ENCODE data around the gene SLC6A12. TPM values are rescaled to one million over a fixed set of nuclear protein-coding genes. Genes with fewer than 3 reads are reported as not detected.

SLC6A12 gene
- total RNA-seq, 1 experiment from 2014 or later = not detected

GRCh38 chr12:182381-182892, 31.5 kb downstream of the SLC6A12 start:
- POLR2A ChIA-PET (ENCODE audit: unreplicated experiment) = no interaction called here

GRCh38 chr12:181921-182320, 32.0 kb downstream of the SLC6A12 start:
- 0 out of 2 replicates have a peak overlapping the region, but pooled peaks have one; percentile 18 for H2AFZ ChIP-seq (ENCODE audit: low read length)
- no peaks in the 10 kb centered on the region for H3K27me3 ChIP-seq (ENCODE audit: low read length)
- no TSS peak for BruUV-seq (replicated peaks)
- H3K36me3 ChIP-seq (ENCODE audit: low read depth, low read length) = no peaks in the 10 kb centered on the region
- peak overlapping the region; percentile 26 for H3K4me2 ChIP-seq (ENCODE audit: low read length)
- peak overlapping the region; percentile 92 for H3K27ac ChIP-seq (ENCODE audit: low read length)
- peak overlapping the region; percentile 78 for H3K9ac ChIP-seq (ENCODE audit: low read length)
- no peaks in the 10 kb centered on the region for H3K9me2 ChIP-seq (replicated peaks; ENCODE audit: low read length)
- H3F3A ChIP-seq (ENCODE audit: low read length, unreplicated experiment) = peaks cover 4% of the 10 kb centered on the region
- CTCF ChIA-PET = no interaction called here
- TF ChIP-seq CTCF (conservative IDR thresholded peaks at IDR 0.05; ENCODE audit: low read depth, low read length) (no peak), EZH2 (IDR thresholded peaks at IDR 0.05; ENCODE audit: low read length, unreplicated experiment) (no peak), EZH2phosphoT487 (IDR thresholded peaks at IDR 0.05; ENCODE audit: borderline replicate concordance, low read length) (no peak)
- H4K20me1 ChIP-seq (ENCODE audit: low read length) = no peaks in the 10 kb centered on the region
- no peaks in the 10 kb centered on the region for H3K79me2 ChIP-seq (ENCODE audit: low read length)
- intact Hi-C loops (cut with micrococcal nuclease) = no loop called here
- no peaks in the 10 kb centered on the region for H3K9me3 ChIP-seq (ENCODE audit: low read length)
- H3K4me3 ChIP-seq (ENCODE audit: low read length) = no peak overlapping the region
- ATAC-seq (no peak), DNase-seq (no peak)
- POLR2A ChIA-PET (ENCODE audit: unreplicated experiment) = no interaction called here
- peaks cover 21% of the 10 kb centered on the region for H3K4me1 ChIP-seq (ENCODE audit: insufficient read depth, low read length)

More at GRCh38 chr12:182381-182892, 31.5 kb downstream of the SLC6A12 start:
- Histone ChIP-seq H3K27ac (ENCODE audit: low read length) (peak overlapping the region; percentile 92), H3K27me3 (ENCODE audit: low read length) (no peaks in the 10 kb centered on the region), H3K9me3 (ENCODE audit: low read length) (no peaks in the 10 kb centered on the region), H3K4me1 (ENCODE audit: insufficient read depth, low read length) (peaks cover 16% of the 10 kb centered on the region), H3K4me2 (ENCODE audit: low read length) (peak overlapping the region; percentile 26), H3K9ac (ENCODE audit: low read length) (peak overlapping the region; percentile 78), H3F3A (ENCODE audit: low read length, unreplicated experiment) (peaks cover 4% of the 10 kb centered on the region), H2AFZ (ENCODE audit: low read length) (0 out of 2 replicates have a peak overlapping the region, but pooled peaks have one; percentile 18), H4K20me1 (ENCODE audit: low read length) (no peaks in the 10 kb centered on the region), H3K9me2 (replicated peaks; ENCODE audit: low read length) (no peaks in the 10 kb centered on the region), H3K36me3 (ENCODE audit: low read depth, low read length) (no peaks in the 10 kb centered on the region), H3K4me3 (ENCODE audit: low read length) (no peak overlapping the region), H3K79me2 (ENCODE audit: low read length) (no peaks in the 10 kb centered on the region)
- DNase-seq = peak; percentile 84
- CTCF ChIA-PET = no interaction called here
- BruUV-seq (replicated peaks) = no TSS peak
- ATAC-seq = peak; percentile 97
- TF ChIP-seq EZH2phosphoT487 (IDR thresholded peaks at IDR 0.05; ENCODE audit: borderline replicate concordance, low read length) = no peak
- no peak for TF ChIP-seq EZH2 (IDR thresholded peaks at IDR 0.05; ENCODE audit: low read length, unreplicated experiment)
- TF ChIP-seq CTCF (conservative IDR thresholded peaks at IDR 0.05; ENCODE audit: low read depth, low read length) = no peak
- intact Hi-C loops (cut with micrococcal nuclease) = no loop called here

DNA sequence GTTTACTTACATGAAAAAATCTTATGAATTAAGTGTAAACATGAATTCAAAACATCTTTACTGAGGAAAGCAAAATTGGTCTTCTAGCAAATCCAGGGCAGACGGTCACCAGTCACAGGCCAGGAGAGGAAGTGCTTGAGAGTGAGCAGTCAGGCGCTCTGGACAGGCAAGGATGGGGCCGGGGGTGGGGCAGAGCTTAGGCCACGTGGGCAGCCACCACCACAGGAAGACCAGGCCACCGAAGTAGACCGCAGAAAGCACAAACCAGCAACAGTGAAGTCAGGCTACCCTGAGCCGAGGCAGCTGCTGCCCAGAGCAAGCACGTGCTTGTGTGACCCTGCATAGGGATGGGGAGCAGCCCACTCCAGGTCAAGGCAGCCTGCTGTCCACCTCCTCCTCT, 33.5 kb downstream of the SLC6A12 start:
- TF ChIP-seq CTCF (conservative IDR thresholded peaks at IDR 0.05; ENCODE audit: low read depth, low read length) = no peak
- no peak for TF ChIP-seq EZH2 (IDR thresholded peaks at IDR 0.05; ENCODE audit: low read length, unreplicated experiment)
- no peak for TF ChIP-seq EZH2phosphoT487 (IDR thresholded peaks at IDR 0.05; ENCODE audit: borderline replicate concordance, low read length)
- Histone ChIP-seq H3K79me2 (ENCODE audit: low read length) (no peaks in the 10 kb centered on the region), H3K27ac (ENCODE audit: low read length) (no peak overlapping the region), H3F3A (ENCODE audit: low read length, unreplicated experiment) (peaks cover 4% of the 10 kb centered on the region), H2AFZ (ENCODE audit: low read length) (no peak overlapping the region), H4K20me1 (ENCODE audit: low read length) (no peaks in the 10 kb centered on the region), H3K4me1 (ENCODE audit: insufficient read depth, low read length) (peaks cover 34% of the 10 kb centered on the region), H3K4me3 (ENCODE audit: low read length) (no peak overlapping the region), H3K4me2 (ENCODE audit: low read length) (no peak overlapping the region), H3K36me3 (ENCODE audit: low read depth, low read length) (no peaks in the 10 kb centered on the region), H3K9me3 (ENCODE audit: low read length) (no peaks in the 10 kb centered on the region), H3K27me3 (ENCODE audit: low read length) (no peaks in the 10 kb centered on the region), H3K9ac (ENCODE audit: low read length) (no peak overlapping the region), H3K9me2 (replicated peaks; ENCODE audit: low read length) (no peaks in the 10 kb centered on the region)
- ChIA-PET CTCF (no interaction called here), POLR2A (ENCODE audit: unreplicated experiment) (no interaction called here)
- ATAC-seq = no peak
- intact Hi-C loops (cut with micrococcal nuclease) = no loop called here
- DNase-seq = no peak
- no TSS peak for BruUV-seq (replicated peaks)
